Muscle of leg (tissue), 11 donors: Measurements from ENCODE around the gene ARL5A. TPM values are rescaled to one million over a fixed set of nuclear protein-coding genes. Genes with fewer than 3 reads are reported as not detected.

Experiments
- DNase-seq: peaks from one replicate; pipeline ENCODE4 v3.0.0; 2013
- H3K27ac ChIP-seq: one replicate; pipeline ENCODE4 v1.5.1; 2013; ENCODE audit warnings: mild to moderate bottlenecking, low read length, control low read depth
- H3K27me3 ChIP-seq: one replicate; pipeline ENCODE4 v1.6.1; 2013; ENCODE audit warnings: low read length; ENCODE audit not compliant: control insufficient read depth, insufficient read depth
- H3K36me3 ChIP-seq: one replicate; pipeline ENCODE4 v1.6.1; 2013; ENCODE audit warnings: low read length; ENCODE audit not compliant: control insufficient read depth, insufficient read depth
- H3K4me1 ChIP-seq: one replicate; pipeline ENCODE4 v1.6.1; 2013; ENCODE audit warnings: low read length; ENCODE audit not compliant: control insufficient read depth, insufficient read depth
- H3K4me3 ChIP-seq: one replicate; pipeline ENCODE4 v1.5.1; 2013; ENCODE audit warnings: low read length, control low read depth
- H3K9me3 ChIP-seq: replicated peaks from 2 replicates; pipeline ENCODE4 v1.6.1; 2013; ENCODE audit warnings: low read depth, low read length; ENCODE audit not compliant: control insufficient read depth
- WGBS: methylation state at CpG from one replicate; pipeline ENCODE4 v1.1.5; 2013; ENCODE audit warnings: missing lambda C conversion rate; ENCODE audit not compliant: insufficient coverage; 5-methylcytosine and 5-hydroxymethylcytosine counted together
- polyA plus RNA-seq, 8 donors: library from polyadenylated mRNA; unstranded; fragments of 120-200 nt; gene quantifications; one replicate each; pipeline versions ENCODE4 v1.2.1 to v1.2.3, GENCODE V29; 2013; ENCODE audit warnings: inconsistent platforms in 1 of 8, low replicate concordance in 1 of 8; ENCODE audit not compliant: insufficient read length in 8 of 8, insufficient read depth in 1 of 8
- total RNA-seq: library from RNA; stranded (reverse); fragments of 120-200 nt; gene quantifications from one replicate; pipeline ENCODE4 v1.2.4, GENCODE V29; 2013

ARL5A gene
- total and polyA plus RNA-seq, 9 donors: 16.9 to 42.6 (median 24.9) TPM

DNA sequence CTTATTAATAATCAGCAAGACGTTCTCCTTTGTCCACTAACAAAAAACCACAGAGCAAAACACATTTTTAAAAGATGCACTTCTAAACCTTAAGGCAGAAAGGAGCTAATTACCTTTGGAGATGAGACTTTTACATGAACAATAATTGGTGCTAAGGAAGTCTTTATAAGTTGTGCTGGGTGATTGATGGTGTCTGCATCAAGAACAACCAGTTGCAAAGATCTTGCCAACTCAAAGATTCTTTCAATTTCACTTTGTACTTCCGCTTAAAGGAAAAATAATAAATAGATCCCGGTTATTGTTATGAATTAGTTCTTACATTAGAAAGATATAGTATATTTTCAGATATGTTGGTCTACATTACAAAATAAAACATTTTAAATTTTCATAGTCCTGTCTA, 26.9 kb upstream of the ARL5A start:
- no peaks in the 10 kb centered on the region for H3K9me3 ChIP-seq
- no peak overlapping the region for H3K4me3 ChIP-seq
- no peaks in the 10 kb centered on the region for H3K36me3 ChIP-seq
- no CpG with 5 or more reads among the region's 3 CpGs for WGBS
- no peak for DNase-seq
- H3K4me1 ChIP-seq: no peaks in the 10 kb centered on the region
- H3K27ac ChIP-seq: no peak overlapping the region
- no peaks in the 10 kb centered on the region for H3K27me3 ChIP-seq

DNA sequence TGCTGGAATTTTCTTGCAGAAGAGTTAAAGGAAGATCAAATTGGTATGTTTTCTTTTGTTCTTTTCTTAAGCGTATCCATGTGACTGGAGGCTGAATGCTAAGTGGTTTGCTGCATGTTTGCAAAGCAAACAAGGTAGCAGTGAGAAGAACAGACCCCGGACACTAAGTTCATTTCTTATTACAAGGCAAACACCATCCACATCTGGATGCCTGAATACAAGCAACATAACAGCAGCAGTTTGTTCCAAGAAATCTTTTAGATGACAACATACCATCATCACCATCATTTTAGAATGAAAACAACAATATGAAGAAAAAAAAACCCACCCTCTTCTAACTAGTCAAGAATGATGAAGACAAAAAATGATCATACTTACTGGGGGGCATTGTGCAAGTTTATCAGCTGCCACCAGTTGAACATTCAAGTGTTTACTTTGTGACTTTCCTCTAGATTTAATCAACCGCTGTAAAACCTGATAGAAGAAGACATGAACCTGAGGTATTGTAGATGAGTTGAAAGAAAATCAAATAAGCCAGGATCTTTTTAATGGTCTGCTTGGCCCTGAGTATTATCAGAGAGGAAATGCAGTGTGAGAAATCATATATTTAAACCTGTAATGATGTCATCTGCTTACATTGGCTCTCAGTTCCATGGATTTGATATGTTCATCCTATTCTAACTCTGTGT, 25.0 kb upstream of the ARL5A start:
- no peak overlapping the region for H3K27ac ChIP-seq
- H3K4me3 ChIP-seq: no peak overlapping the region
- 90% methylated on average over 2 of the region's 3 CpGs for WGBS
- H3K9me3 ChIP-seq: no peaks in the 10 kb centered on the region
- H3K27me3 ChIP-seq: no peaks in the 10 kb centered on the region
- no peaks in the 10 kb centered on the region for H3K4me1 ChIP-seq
- no peak for DNase-seq
- H3K36me3 ChIP-seq: no peaks in the 10 kb centered on the region

GRCh38 chr2:151852260-151853069, 24.2 kb upstream of the ARL5A start:
- 63% methylated on average over 3 of the region's 6 CpGs for WGBS
- no peak overlapping the region for H3K27ac ChIP-seq
- no peak overlapping the region for H3K4me3 ChIP-seq
- H3K27me3 ChIP-seq: no peaks in the 10 kb centered on the region
- no peaks in the 10 kb centered on the region for H3K9me3 ChIP-seq
- no peak for DNase-seq
- no peaks in the 10 kb centered on the region for H3K36me3 ChIP-seq
- H3K4me1 ChIP-seq: no peaks in the 10 kb centered on the region

- Histone ChIP-seq H3K27me3 (no peaks in the 10 kb centered on the region), H3K4me1 (no peaks in the 10 kb centered on the region), H3K9me3 (no peaks in the 10 kb centered on the region), H3K36me3 (no peaks in the 10 kb centered on the region), H3K27ac (no peak overlapping the region), H3K4me3 (no peak overlapping the region)
- no CpG with 5 or more reads among the region's 3 CpGs for WGBS
- DNase-seq: no peak
Observed at GRCh38 chr2:151851761-151852160, 23.5 kb upstream of the ARL5A start.

- Histone ChIP-seq H3K4me3 (no peak overlapping the region), H3K9me3 (no peaks in the 10 kb centered on the region), H3K36me3 (no peaks in the 10 kb centered on the region), H3K4me1 (peaks cover 4% of the 10 kb centered on the region), H3K27me3 (no peaks in the 10 kb centered on the region), H3K27ac (no peak overlapping the region)
- DNase-seq: no peak
- 93% methylated on average over 2 of the region's 4 CpGs for WGBS
Observed at GRCh38 chr2:151849413-151850010, 21.3 kb upstream of the ARL5A start.

GRCh38 chr2:151845884-151846283, 17.7 kb upstream of the ARL5A start:
- no CpG with 5 or more reads among the region's 2 CpGs for WGBS
- H3K27me3 ChIP-seq: no peaks in the 10 kb centered on the region

GRCh38 chr2:151845481-151845880, 17.3 kb upstream of the ARL5A start:
- Histone ChIP-seq H3K4me1 (peaks cover 7% of the 10 kb centered on the region), H3K27ac (no peak overlapping the region), H3K9me3 (no peaks in the 10 kb centered on the region), H3K4me3 (no peak overlapping the region), H3K27me3 (no peaks in the 10 kb centered on the region), H3K36me3 (peaks cover 2% of the 10 kb centered on the region)
- no peak for DNase-seq
- no CpG with 5 or more reads among the region's 4 CpGs for WGBS

More at GRCh38 chr2:151845884-151846283, 17.7 kb upstream of the ARL5A start:
- Histone ChIP-seq H3K27ac (no peak overlapping the region), H3K36me3 (peaks cover 1% of the 10 kb centered on the region), H3K4me3 (no peak overlapping the region), H3K9me3 (no peaks in the 10 kb centered on the region), H3K4me1 (peaks cover 7% of the 10 kb centered on the region)
- DNase-seq: no peak

DNA sequence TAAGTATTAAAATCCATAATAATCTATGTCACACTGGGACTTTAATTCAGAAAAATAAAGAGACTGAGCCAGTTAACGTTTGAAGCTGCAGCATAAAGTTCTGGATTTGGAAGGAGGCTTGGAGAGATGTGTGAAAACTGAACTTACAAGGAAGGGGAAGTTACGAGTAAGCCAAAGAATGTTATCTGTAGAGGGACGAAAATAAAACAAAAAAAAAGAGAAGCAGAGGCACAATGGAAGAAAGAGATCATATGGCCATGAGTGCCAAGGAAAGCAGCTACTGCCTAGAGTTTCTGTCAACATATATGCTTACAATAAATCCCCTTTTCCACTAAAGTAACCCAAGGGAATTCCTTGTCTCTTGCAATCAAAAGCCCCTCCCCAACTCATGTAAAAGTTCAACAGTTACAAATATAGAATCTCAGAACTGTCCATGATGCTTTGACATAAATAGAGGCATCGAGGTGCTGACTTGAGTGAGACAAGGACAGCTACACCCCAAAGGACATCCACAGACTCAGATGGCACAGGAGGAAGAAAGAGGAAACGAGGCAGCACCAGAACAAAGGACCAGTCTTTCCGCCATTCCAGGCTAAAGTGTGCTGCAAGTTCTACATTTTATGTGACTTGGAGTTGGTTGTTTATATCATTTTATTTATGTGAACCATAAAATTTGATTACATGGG, 16.1 kb upstream of the ARL5A start:
- H3K4me3 ChIP-seq: no peak overlapping the region
- 15% methylated on average over 3 of the region's 6 CpGs for WGBS
- H3K27me3 ChIP-seq: no peaks in the 10 kb centered on the region
- peak; percentile 83 for DNase-seq
- peak overlapping the region; percentile 42 for H3K27ac ChIP-seq
- peaks cover 2% of the 10 kb centered on the region for H3K36me3 ChIP-seq
- peaks cover 7% of the 10 kb centered on the region for H3K4me1 ChIP-seq
- no peaks in the 10 kb centered on the region for H3K9me3 ChIP-seq

DNA sequence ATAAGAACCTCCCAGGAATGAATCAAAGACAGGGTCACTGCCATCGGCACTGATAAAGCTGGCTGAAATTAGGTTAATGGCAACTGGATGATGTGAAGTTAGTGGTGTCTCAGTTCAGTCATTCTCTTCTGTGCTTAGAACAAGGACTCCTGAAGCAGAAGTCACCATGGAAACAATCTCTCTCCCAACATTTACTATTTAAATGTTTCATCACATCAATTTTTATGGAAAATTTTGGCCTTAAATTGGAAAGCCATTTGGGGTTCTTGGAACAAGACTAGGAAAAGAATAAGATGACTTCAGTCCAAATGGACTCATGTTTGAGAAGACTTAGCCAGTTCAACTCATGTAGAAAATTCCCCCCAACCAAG, 15.5 kb upstream of the ARL5A start:
- peak; percentile 75 for DNase-seq
- Histone ChIP-seq H3K36me3 (peaks cover 2% of the 10 kb centered on the region), H3K27ac (peak overlapping the region; percentile 35), H3K27me3 (no peaks in the 10 kb centered on the region), H3K4me1 (peaks cover 7% of the 10 kb centered on the region), H3K4me3 (no peak overlapping the region), H3K9me3 (no peaks in the 10 kb centered on the region)
- WGBS: no CpG with 5 or more reads among the region's 1 CpG
